Umbilical cord (tissue), 2 donors: ENCODE results near the gene MSLN. TPM values are rescaled to one million over a fixed set of nuclear protein-coding genes. Genes with fewer than 3 reads are reported as not detected.

Experiments used
- DNase-seq: peaks from one replicate; pipeline ENCODE4 v3.0.0-alpha.2; 2015; ENCODE audit warnings: low spot score
- total RNA-seq: library from RNA; depleted of rRNA; stranded (reverse); fragments of >200 nt; gene quantifications from one replicate; pipeline ENCODE4 v1.2.3, GENCODE V29; 2014; ENCODE audit warnings: low replicate concordance; ENCODE audit not compliant: insufficient read depth

The MSLN gene
- total RNA-seq, 1 donor from 2014 or later: 26.2 TPM

DNA sequence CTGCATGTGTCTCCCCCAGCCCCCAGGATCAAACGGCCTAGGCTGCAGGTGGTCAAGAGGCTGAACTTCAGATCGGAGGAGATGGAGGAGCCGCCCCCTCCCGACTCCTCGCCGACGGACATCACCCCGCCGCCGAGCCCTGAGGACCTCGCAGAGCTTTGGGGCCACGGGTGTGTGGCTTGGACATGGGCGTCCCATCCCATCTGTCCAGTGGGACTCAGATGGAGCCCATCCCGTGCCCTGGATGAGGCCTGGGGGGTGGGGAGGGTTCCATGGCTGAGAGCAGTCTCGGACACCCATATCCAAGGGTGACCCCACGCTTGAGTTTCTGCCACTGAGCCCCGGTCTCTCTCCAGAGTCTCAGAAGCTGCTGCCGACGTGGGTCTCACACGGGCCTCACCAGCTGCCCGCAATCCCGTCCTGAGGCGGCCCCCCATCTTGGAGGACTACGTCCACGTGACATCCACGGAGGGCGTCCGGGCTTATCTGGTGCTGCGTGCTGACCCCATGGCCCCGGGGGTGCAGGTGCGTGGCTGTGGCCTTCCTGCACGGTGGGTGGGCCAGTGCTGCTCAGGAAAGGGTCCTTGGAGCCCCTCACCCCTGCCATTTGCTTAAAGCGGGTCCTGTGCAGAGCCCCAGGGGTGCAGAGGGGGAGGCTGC, 28.8 kb downstream of the MSLN start:
- DNase-seq: no peak

DNA sequence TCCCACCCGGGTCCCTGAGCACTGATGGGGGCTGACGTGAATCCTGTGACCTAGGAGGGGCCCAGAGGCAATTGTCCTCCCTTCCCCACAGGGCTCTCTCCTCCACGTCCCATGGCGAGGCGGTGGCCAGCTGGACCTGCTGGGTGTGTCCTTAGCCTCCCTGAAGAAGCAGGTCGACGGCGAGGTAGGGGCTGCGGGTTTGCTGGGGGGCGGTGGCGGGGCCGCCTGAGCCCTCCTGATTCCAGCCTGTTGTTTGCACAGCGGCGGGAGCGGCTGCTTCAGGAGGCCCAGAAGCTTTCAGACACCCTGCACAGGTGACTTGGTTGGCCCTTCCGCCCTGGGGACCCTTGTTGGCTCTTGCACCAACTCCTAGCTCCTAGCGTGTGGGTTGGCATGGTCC, 29.6 kb downstream of the MSLN start:
- no peak for DNase-seq

DNA sequence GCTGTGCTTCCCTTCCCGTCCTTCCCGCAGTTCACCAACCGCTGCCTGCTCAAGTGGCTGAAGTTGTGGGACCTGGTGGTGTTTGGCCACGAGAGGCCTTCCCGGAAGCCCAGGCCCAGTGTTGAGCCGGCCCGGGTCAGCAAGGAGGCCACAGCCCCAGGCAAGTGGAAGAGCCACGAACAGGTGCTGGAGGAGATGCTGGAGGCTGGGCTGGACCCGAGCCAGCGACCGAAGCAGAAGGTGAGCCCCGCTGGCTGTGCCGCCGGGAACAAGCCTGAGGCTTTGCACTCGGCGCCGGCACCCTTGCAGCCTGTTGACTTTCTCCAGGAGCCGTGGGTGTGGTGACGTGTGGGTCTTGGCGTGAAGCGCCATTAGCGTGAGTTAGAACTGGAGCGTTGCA, 30.6 kb downstream of the MSLN start:
- DNase-seq: no peak

DNA sequence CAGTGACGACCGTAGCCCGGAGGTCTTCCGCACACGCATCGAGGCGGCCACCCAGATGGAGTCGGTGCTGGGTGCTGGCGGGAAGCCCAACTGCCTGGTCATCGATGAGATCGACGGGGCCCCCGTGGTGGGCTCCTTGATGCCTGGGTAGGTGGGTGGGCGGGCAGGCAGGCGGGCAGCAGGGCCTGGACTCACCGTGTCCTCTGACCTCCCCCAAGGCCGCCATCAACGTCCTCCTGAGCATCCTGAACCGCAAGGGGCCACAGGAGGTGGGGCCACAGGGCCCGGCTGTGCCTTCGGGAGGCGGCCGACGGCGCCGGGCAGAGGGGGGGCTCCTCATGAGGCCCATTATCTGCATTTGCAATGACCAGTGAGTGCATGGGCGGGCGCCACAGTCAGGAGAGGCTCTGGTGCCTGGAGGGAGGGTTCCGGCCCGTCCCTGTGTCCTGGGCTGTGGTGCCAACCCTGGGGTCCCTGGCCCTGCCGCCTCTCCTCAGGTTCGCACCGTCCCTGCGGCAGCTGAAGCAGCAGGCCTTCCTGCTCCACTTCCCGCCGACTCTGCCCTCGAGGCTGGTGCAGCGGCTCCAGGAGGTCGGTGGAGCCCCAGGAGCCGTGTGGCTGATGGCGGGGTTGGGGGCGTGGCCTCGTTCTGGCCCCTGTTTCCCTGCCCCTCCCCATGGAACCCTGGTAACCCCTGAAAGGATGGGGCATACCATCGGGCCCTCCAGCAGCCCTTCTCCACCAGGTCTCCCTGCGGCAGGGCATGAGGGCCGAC, 31.9 kb downstream of the MSLN start:
- no peak for DNase-seq

DNA sequence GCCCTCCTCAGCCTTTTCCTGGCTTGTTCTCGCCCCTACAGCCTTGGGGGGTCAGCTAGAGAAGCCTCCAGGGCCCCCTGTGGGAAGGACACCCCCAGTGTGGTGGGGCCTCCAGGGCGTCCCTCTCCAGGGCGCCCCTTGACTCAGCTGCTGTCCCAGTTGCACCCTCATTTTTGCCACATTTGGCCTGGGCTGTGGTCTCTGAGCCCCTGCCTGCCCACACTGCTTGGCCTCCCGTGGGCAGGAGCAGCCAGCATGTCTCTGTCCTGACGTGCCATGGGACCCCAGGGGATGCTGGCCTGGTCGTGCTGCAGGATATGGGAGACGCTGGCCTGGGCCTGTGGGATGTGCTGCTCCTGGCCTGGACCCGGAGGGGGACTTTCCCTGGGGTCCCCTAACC, 32.9 kb downstream of the MSLN start:
- no peak for DNase-seq

DNA sequence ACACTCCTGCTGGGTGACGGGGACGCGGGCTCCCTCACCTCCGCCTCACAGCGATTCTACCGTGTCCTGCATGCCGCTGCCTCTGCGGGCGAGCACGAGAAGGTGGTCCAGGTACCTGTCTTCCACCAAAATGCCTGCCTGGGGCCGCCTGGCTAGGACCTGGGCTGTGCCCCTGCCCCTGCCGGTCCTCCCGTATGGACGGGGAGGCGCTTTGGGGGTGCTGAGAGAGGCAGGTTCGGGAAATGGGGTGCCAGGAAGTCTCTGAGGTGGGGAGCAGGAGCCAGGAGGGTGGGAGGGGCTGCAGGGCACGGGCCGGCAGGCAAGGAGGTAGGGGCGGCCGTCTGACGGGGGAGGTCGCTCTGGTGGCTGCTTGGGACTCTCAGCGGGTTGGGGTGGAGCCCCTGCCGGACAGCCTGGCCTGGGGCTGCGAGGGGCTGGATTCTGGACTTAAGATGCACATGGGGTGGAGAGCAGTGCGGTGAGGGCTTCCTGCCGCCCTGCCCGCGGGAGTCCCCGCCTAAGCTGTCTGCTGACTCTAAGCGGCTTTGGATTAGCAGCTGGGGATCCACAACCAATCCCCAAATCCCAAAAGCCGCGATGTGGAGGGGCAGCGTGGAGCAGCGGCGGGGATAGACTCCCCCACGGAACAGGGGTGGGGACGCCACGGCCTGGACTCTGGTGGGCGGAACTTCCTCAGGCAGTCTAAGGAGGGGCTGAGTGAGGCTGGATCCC, 33.7 kb downstream of the MSLN start:
- DNase-seq: no peak

DNA sequence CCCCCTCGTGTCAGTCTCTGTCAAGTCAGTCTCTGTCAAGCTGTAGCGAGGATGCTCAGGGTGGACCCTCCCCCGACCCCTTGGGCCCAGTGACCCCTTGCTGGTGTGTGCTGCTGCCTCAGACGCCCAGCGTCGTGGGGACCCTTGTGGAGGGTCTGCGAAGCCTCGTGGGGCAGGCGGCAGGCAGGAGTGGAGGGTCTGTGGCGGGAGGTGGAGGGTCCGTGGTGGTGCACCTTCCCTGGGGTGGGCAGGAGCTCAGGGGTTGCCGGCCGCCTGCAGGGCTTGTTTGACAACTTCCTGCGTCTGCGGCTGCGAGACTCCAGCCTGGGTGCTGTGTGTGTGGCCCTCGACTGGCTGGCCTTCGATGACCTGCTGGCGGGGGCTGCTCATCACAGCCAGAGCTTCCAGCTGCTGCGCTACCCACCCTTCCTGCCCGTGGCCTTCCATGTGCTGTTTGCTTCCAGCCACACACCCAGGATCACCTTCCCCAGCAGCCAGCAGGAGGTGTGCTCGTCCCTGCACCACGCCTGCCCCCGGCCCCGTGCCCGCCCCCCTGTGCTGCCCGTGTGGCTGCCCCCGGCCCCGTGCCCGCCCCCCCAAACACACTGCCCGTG, 34.4 kb downstream of the MSLN start:
- no peak for DNase-seq

DNA sequence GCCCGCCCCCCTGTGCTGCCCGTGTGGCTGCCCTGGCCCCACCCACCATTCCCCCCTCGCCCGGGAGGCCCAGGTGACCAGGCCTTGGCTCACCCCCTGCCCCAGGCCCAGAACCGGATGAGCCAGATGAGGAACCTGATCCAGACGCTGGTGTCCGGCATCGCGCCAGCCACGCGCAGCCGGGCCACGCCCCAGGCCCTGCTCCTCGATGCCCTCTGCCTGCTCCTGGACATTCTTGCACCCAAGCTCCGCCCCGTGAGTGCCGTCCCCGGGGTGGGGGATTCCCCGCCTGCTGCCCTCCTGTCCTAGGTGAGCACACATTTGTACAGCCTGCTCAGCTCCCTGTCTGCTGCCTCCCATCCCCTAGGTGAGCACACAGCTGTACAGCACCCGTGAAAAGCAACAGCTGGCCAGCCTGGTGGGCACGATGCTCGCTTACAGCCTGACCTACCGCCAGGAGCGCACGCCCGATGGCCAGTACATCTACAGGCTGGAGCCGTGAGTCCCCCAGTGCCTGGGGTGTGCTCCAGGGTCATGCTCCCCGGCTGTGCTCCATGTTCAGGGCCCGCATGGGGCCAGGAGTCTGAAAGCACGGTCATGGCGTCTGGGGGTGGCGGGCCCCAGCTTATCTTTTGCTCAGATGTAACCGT, 35.2 kb downstream of the MSLN start:
- DNase-seq: no peak

DNA sequence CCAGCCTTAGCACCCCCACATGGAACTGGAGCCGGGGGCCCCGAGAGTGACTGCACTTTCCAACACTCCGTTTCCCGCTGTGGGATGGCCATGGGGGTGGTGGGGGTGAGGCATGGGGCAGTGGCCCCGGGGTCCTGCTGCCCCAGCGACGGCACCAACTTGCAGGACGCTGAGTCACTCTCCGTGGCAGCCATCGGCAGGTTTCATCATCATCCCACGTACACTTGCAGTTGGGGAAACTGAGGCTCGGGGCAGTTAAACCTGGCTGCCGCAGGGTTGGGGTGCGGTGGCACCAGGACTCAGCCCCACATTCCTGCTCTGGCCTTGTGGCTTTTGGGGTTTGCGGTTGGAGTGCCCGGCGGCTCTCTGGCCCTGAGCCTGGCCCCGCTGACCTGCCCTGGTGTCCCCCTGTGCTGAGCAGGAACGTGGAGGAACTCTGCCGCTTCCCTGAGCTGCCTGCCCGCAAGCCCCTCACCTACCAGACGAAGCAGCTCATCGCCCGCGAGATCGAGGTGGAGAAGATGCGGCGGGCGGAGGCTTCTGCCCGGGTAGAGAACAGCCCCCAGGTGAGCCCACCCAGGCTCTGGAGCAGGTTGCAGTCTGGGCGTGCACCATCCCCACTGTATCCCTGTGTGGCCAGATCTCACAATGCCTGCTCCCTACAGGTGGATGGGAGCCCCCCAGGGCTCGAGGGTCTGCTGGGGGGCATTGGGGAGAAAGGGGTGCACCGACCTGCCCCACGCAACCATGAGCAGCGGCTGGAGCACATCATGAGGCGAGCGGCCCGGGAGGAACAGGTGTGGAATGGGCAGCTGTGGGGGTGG, 36.0 kb downstream of the MSLN start:
- no peak for DNase-seq

DNA sequence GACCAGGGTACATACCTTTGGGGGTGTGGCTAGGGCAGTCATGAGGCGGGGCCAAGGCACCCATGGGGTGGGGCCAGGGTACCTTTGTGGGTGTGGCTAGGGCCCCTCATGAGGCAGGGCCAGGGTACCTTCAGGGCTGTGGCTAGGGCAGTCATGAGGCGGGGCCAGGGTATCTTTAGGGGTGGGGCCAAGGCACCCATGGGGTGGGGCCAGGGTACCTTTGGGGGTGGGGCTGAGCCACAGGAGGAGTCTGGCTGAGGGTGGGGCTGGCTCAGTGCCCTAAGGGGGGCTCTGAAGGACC, 36.5 kb downstream of the MSLN start:
- no peak for DNase-seq

DNA sequence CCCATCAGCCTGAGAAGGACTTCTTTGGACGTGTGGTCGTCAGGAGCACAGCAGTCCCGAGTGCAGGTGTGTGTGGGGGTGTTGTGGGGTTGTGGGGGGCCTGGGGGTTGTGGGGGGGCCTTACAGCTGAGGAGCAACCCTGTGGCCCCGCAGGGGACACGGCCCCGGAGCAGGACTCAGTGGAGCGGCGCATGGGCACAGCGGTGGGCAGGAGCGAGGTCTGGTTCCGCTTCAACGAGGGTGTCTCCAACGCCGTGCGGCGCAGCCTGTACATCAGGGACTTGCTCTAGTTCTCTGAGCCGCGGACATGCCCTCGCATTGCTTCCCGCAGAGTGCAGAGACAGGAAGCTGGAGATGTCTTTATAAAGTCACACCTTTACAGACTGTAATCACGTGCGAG, 37.2 kb downstream of the MSLN start:
- DNase-seq: no peak

DNA sequence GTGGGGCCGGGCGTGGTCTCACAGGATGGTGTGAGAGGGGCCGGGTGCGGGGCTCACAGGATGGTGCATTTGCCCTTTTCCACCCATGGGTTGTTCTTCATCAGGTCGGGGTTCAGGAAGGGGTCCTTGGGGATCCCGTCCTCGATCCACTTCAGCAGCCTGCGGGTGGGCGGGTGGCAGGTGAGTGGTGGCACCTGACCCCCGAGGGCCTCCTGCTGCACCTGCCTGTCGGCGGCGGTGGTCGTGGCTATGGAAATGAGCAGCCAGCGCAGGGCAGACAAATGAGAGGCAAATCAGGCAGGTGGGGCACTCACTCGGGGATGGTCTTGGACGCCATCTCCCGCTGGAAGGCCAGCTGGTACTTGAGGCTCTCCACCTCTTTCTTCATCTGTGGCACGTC, 38.1 kb downstream of the MSLN start:
- no peak for DNase-seq

DNA sequence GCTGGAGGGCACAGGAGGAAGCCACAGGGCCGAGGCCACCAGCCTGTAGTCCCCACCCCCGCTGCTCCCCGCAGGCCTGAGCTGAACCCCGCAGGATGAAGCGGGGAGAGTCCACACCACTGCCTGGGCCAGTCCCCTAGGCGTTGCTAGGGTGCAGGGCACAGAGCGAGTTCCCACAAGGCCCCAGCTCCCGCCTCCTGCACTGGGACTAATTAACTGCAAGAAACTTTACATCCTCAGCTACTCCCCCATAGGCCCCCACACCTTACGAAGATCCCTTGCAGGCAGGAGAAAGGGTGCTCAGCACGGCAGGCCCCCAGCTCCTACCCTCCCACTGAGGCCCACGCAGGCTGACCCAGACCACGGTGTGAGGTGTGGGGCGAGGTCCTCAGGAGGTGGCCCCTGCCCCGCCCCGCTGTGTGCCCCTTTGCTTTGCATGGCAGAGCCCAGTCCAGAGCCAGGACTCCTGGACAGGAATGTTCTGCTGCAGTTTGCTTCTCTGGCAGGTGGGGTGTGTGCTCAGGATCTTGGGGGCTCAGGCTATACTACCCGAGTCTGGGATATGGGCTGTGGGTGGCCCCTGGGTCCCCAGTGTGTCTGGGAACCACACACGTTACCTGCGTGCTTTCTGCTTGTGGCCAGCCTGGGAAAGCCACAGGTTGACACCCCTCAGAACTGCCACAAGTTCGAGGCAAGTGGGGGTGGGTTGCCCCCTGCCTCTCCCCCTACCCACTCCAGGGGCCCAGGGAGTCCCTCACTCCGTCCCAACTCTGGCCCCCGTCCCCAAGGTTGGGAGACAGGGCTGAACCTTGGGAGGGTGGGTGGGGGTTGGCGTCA, 38.8 kb downstream of the MSLN start:
- no peak for DNase-seq

DNA sequence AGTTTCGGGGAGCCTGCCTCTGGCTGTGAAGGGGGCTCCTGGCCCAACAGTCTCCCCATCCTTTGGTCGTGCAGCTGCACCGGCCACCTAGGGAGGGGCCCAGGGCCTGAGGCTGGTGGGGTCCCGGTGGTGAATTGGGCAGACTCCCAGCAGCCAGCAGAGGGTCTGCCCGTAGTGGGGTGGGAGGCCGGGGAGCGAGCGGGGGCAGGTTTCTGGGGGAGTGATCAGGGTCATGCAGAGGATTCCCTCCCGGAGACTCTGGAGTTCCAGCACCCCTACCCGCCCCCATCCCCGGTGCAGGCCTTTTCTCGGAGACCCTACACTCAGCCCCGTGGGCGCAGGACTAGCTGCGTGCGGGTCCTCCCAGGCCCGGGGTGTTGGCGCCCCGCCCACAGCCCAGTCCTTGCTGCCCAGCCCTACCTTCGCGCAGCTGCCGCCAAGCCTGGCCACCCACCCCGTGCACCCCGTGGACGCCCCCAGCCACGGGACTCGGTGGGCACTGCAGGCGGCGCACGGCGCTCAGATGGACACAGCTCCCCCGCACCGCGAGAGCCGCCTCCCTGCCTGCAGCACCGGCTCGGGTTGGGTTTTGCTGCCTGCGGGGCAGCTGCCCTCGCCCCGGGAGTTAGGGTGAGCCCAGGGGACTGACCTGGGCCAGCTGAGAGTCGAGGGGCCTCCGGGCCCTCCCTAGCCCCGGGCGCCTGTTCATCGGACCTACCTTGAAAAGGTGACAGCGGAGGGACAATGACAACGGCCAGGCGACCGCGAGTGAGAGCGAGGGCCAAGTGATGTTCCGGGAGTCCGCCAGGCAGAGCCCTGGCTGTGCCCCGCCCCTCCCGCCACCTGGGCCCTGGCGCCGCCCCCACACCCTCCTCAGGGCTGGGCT, 39.7 kb downstream of the MSLN start, which contains the start of gene GNG13:
TSS of gene GNG13 (minus strand) at position 787 of the 886 bp plus-strand sequence. CDS start 1,657 bp downstream, outside the sequence.
- no peak for DNase-seq

DNA sequence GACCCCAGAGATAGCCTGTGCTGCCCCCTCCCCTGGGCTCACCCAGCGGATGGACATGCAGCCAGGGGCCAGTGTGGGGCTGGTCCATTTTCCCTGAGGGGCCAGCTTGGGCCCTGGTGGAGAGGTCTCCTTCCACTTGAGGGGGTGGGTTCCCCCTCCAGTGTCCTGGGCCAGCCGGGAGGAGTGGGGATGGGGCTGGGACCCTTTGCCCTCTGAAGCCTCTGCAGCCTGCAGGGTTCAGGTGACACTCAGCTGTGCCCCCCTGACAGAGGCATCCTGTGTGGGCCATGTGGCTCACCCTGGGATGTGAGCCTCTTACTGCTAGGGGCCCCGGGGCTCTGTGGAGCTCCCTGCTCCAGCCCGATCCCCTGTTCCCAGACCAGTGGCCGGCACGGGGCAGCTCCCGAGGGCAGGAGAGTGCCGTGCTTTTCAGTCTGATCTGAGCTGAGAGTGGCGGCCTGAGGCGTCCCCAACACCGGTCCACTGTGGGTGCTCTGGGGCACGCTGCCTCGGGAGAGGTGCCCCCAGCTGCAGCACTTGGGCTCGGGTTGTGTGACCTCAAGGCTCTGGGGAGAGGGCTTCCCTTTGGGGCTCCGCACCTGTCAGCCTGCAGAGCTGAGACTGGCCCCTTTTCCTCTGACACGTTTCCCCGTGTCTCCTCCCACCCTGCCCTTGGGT, 40.4 kb downstream of the MSLN start:
- DNase-seq: no peak

DNA sequence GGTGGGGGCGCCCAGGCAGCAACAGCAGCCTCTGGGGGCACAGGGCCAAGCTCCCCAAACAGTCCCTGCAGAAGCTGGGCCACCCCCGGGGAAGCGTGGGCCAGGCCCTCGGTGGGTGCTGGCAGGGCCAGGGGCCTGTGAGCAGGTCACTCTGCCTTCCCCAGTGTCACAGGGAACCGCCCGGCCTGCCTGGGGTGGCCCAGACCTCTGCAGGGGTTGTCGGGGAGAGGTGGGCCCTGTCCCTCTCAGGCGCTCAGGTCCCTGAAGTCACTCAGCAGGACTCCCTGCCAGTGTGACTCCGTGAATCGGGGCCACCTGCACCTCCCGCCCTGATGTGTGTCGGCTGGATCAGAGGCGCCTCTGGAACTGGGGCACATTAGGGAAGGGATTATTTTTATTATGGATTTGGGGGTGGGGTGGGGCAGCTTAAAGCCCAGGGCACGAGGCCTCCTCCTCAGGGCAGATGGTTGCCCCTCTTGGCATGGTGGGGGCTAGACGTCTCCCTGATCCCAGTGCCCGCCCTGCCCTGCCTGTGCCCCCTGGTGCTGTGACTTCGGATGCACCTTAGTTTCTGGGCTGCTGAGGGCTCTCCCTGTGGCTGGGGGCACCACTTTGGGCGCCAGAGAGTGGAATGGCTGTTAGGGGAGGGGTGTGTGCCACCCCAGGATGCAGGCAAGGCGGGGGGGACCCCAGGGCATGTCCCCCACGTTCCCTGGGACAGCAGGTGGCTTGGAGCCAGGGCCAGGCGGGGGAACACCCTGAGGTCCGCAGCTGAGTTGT, 41.2 kb downstream of the MSLN start:
- DNase-seq: no peak

DNA sequence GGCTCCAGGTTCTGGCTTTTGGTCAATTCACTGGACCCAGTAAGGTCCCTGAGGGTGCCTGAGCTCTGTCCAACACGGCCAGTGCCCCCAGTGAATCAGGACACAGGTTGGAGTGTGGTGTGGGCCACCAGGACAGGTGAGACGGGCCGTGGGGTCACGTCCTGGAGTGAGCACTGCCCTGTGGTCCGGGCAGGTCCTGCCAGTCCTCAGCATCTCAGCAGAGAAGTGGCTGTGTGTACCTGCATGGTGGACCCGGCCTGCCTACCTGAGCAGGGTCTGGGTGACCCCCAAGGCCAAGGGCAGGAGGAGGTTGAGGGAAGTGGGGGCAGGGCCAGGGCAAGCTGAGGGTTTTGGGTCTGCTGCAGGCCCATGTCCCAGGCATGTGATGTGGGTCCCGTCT, 41.9 kb downstream of the MSLN start:
- no peak for DNase-seq
